ENCODE measurements around the gene DMD. TPM values are rescaled to one million over a fixed set of nuclear protein-coding genes. Genes with fewer than 3 reads are reported as not detected.

DMD gene
- polyA plus RNA-seq, 1 donor from 2014 or later, result 21.6 TPM

GRCh38 chrX:31464306-31464915 is 1746.9 kb downstream of the DMD start:
- H3K79me2 ChIP-seq (replicated peaks; ENCODE audit: insufficient read depth, low read length), result no peaks in the 10 kb centered on the region
- no peak overlapping the region for H3K27ac ChIP-seq (ENCODE audit: low read length)
- no peak overlapping the region for H3K4me2 ChIP-seq (ENCODE audit: low read length)
- no peak for TF ChIP-seq EP300 (conservative IDR thresholded peaks at IDR 0.05; ENCODE audit: poor library complexity, severe bottlenecking)
- no peak for TF ChIP-seq EZH2 (IDR thresholded peaks at IDR 0.05; ENCODE audit: borderline replicate concordance, insufficient read depth, low read length, poor library complexity, severe bottlenecking)
- no peak for TF ChIP-seq SMC3 (conservative IDR thresholded peaks at IDR 0.05; ENCODE audit: poor library complexity)
- TF ChIP-seq MXI1 (conservative IDR thresholded peaks at IDR 0.05; ENCODE audit: poor library complexity, severe bottlenecking), result no peak
- H3K9me2 ChIP-seq (ENCODE audit: insufficient read depth, low read length), result no peaks in the 10 kb centered on the region
- H3K9ac ChIP-seq (ENCODE audit: low read length), result no peak overlapping the region
- no peaks in the 10 kb centered on the region for H3F3A ChIP-seq (ENCODE audit: insufficient read depth, low read length, poor library complexity, severe bottlenecking)
- H3K9me3 ChIP-seq (ENCODE audit: low read length), result no peaks in the 10 kb centered on the region
- no peak overlapping the region for H2AFZ ChIP-seq (ENCODE audit: low read depth, low read length)
- H4K20me1 ChIP-seq (ENCODE audit: insufficient read depth), result no peaks in the 10 kb centered on the region
- H3K27me3 ChIP-seq (ENCODE audit: insufficient read depth, low read depth, low read length), result no peaks in the 10 kb centered on the region
- H3K36me3 ChIP-seq (ENCODE audit: insufficient read depth, low read length), result no peaks in the 10 kb centered on the region
- no peak overlapping the region for H3K4me3 ChIP-seq (ENCODE audit: low read length)

DNA sequence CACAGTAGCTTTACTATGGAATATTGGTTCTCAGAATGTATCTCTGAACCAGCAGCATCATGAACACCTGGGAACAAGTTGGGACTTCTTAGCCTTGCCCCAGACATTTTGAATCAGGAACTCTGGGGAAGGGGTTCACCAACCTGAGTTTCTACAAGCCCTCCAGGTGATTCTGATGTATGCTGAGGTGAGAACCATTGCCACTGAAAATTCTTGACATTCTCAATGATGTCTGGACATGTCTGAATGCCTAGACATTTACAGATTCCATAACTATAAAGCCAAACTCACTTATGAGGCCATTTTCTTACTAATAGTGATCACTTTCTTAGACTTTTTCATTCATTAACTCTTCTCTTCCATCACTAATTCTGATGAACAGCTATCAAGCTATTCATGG is 1750.1 kb downstream of the DMD start:
- Histone ChIP-seq H3K36me3 (ENCODE audit: insufficient read depth, low read length) (no peaks in the 10 kb centered on the region), H3K27me3 (ENCODE audit: insufficient read depth, low read depth, low read length) (no peaks in the 10 kb centered on the region), H4K20me1 (ENCODE audit: insufficient read depth) (no peaks in the 10 kb centered on the region), H3K4me2 (ENCODE audit: low read length) (no peak overlapping the region), H3K4me3 (ENCODE audit: low read length) (no peak overlapping the region), H3K27ac (ENCODE audit: low read length) (no peak overlapping the region), H3F3A (ENCODE audit: insufficient read depth, low read length, poor library complexity, severe bottlenecking) (no peaks in the 10 kb centered on the region), H3K79me2 (replicated peaks; ENCODE audit: insufficient read depth, low read length) (no peaks in the 10 kb centered on the region), H3K9me2 (ENCODE audit: insufficient read depth, low read length) (no peaks in the 10 kb centered on the region), H3K9ac (ENCODE audit: low read length) (no peak overlapping the region), H3K9me3 (ENCODE audit: low read length) (no peaks in the 10 kb centered on the region), H2AFZ (ENCODE audit: low read depth, low read length) (no peak overlapping the region)
- no peak for TF ChIP-seq REST (IDR thresholded peaks at IDR 0.05; ENCODE audit: borderline replicate concordance)
- no peak for TF ChIP-seq EP300 (conservative IDR thresholded peaks at IDR 0.05; ENCODE audit: poor library complexity, severe bottlenecking)
- TF ChIP-seq SMC3 (conservative IDR thresholded peaks at IDR 0.05; ENCODE audit: poor library complexity), result no peak
- no peak for TF ChIP-seq CTCF (IDR thresholded peaks at IDR 0.05; ENCODE audit: poor library complexity, severe bottlenecking)
- no peak for TF ChIP-seq TAF1 (IDR thresholded peaks at IDR 0.05; ENCODE audit: low read depth)
- no peak for TF ChIP-seq EZH2 (IDR thresholded peaks at IDR 0.05; ENCODE audit: borderline replicate concordance, insufficient read depth, low read length, poor library complexity, severe bottlenecking)
- TF ChIP-seq RAD21 (conservative IDR thresholded peaks at IDR 0.05), result no peak
- TF ChIP-seq POLR2AphosphoS5 (IDR thresholded peaks at IDR 0.05), result no peak
